H1 (cell line): ENCODE results near the gene NUPR1. TPM values are rescaled to one million over a fixed set of nuclear protein-coding genes. Genes with fewer than 3 reads are reported as not detected.

Experiments
- CTCF ChIA-PET: fragments of 300-600 bp; sonication (Branson Sonifier 250); formaldehyde crosslinking; loops from one replicate; lab custom pipeline; 2021; ENCODE audit not compliant: partially characterized antibody; lab: Charles Lee
- POLR2A ChIA-PET: fragments of 300-600 bp; sonication (Branson Sonifier 250); formaldehyde crosslinking; loops from one replicate; lab custom pipeline; 2021; ENCODE audit warnings: inconsistent platforms; ENCODE audit not compliant: partially characterized antibody; lab: Charles Lee
- DNase-seq, 2 experiments: peaks; one replicate each; pipeline versions ENCODE4 v3.0.0 to v3.0.0-alpha.2; 2010 to 2022; ENCODE audit warnings: low spot score in 2 of 2, low read depth in 1 of 2, mixed read lengths in 1 of 2
- FAIRE-seq: peaks from 2 replicates; lab custom pipeline; 2011; peaks lifted over from hg19 to GRCh38; lab: Jason Lieb, UNC
- H2AFZ ChIP-seq: 2 replicates; pipeline ENCODE4 v1.8.1; 2012; ENCODE audit warnings: low read length, inconsistent platforms
- H2AK5ac ChIP-seq: 2 replicates; pipeline ENCODE4 v1.6.1; 2013; ENCODE audit warnings: low read depth, low read length
- H2BK120ac ChIP-seq: replicated peaks from 2 replicates; pipeline ENCODE3; 2013; ENCODE audit warnings: low read depth, low read length, inconsistent platforms
- H2BK12ac ChIP-seq: 2 replicates; pipeline ENCODE4 v1.6.1; 2013; ENCODE audit warnings: low read depth, low read length
- H2BK15ac ChIP-seq: 2 replicates; pipeline ENCODE4 v1.6.1; 2013; ENCODE audit warnings: low read length
- H2BK20ac ChIP-seq: 2 replicates; pipeline ENCODE4 v1.6.1; 2013; ENCODE audit warnings: low read length
- H2BK5ac ChIP-seq: 2 replicates; pipeline ENCODE4 v1.6.1; 2013; ENCODE audit warnings: low read depth, low read length
- H3K14ac ChIP-seq: 2 replicates; pipeline ENCODE4 v1.6.1; 2013; ENCODE audit warnings: inconsistent platforms; ENCODE audit not compliant: insufficient read length
- H3K18ac ChIP-seq: 2 replicates; pipeline ENCODE4 v1.6.1; 2013; ENCODE audit warnings: low read length; ENCODE audit errors: extremely low read depth
- H3K23ac ChIP-seq: 2 replicates; pipeline ENCODE4 v1.6.1; 2013; ENCODE audit warnings: inconsistent platforms; ENCODE audit not compliant: insufficient read length
- H3K23me2 ChIP-seq: 2 replicates; pipeline ENCODE4 v1.6.1; 2013; ENCODE audit warnings: low read depth, low read length
- H3K27ac ChIP-seq: 2 replicates; pipeline ENCODE4 v1.6.1; 2011; ENCODE audit warnings: low read depth, low read length, inconsistent platforms
- H3K27me3 ChIP-seq, 4 experiments: replicated peaks in 1 of 4; 1 replicate in 1 of 4; 2 replicates in 3 of 4; pipeline versions ENCODE4 v1.6.1 to v1.8.1; 2011 to 2013; ENCODE audit warnings: low read length in 3 of 4, mild to moderate bottlenecking in 3 of 4, inconsistent platforms in 2 of 4, mixed read lengths in 2 of 4, moderate library complexity in 1 of 4; ENCODE audit not compliant: control insufficient read depth in 3 of 4, insufficient read depth in 3 of 4; ENCODE audit errors: extremely low read depth in 1 of 4
- H3K36me3 ChIP-seq, 4 experiments: 2 replicates each; pipeline versions ENCODE4 v1.6.1 to v1.8.1; 2011 to 2013; ENCODE audit warnings: mild to moderate bottlenecking in 4 of 4, low read length in 3 of 4, moderate library complexity in 2 of 4, control low read depth in 1 of 4, inconsistent platforms in 1 of 4; ENCODE audit not compliant: insufficient read depth in 4 of 4, control insufficient read depth in 2 of 4
- H3K4ac ChIP-seq: replicated peaks from 2 replicates; pipeline ENCODE3; 2013; ENCODE audit warnings: low read length, low read depth, mixed read lengths, inconsistent platforms; ENCODE audit not compliant: insufficient read length
- H3K4me1 ChIP-seq, 4 experiments: replicated peaks in 1 of 4; 1 replicate in 1 of 4; 2 replicates in 3 of 4; pipeline versions ENCODE4 v1.6.1 to v1.8.1; 2011 to 2013; ENCODE audit warnings: low read length in 3 of 4, inconsistent platforms in 2 of 4, mixed read lengths in 1 of 4; ENCODE audit not compliant: insufficient read depth in 4 of 4, control insufficient read depth in 3 of 4
- H3K4me2 ChIP-seq, 2 experiments: 2 replicates each; pipeline versions ENCODE4 v1.6.1 to v1.8.1; 2011 to 2013; ENCODE audit warnings: low read depth in 2 of 2, low read length in 2 of 2, control low read depth in 1 of 2, inconsistent platforms in 1 of 2, mild to moderate bottlenecking in 1 of 2; ENCODE audit not compliant: insufficient read depth in 1 of 2
- H3K4me3 ChIP-seq, 4 experiments: fragments of 200-600, 300-600 bp in 1 of 4; sonication (generic), shearing (Covaris generic), sonication (Bioruptor Twin) in 1 of 4; 2 replicates each; pipeline versions ENCODE4 v1.5.1 to v1.8.1; 2011 to 2016; ENCODE audit warnings: low read length in 4 of 4, low read depth in 3 of 4, control low read depth in 2 of 4, inconsistent platforms in 2 of 4, mild to moderate bottlenecking in 2 of 4, mixed read lengths in 1 of 4, moderate library complexity in 1 of 4; ENCODE audit not compliant: insufficient read depth in 2 of 4; ENCODE audit errors: extremely low read depth in 1 of 4
- H3K56ac ChIP-seq: replicated peaks from 2 replicates; pipeline ENCODE3; 2013; ENCODE audit warnings: low read depth, mild to moderate bottlenecking, mixed read lengths, low read length, inconsistent platforms; ENCODE audit not compliant: insufficient read length
- H3K79me1 ChIP-seq: 2 replicates; pipeline ENCODE4 v1.6.1; 2013; ENCODE audit warnings: low read depth, low read length, control low read depth
- H3K79me2 ChIP-seq, 2 experiments: 2 replicates each; pipeline versions ENCODE4 v1.6.1 to v1.8.1; 2012 to 2013; ENCODE audit warnings: low read length in 2 of 2, mild to moderate bottlenecking in 2 of 2, inconsistent platforms in 1 of 2; ENCODE audit not compliant: insufficient read depth in 2 of 2, control insufficient read depth in 1 of 2
- H3K9ac ChIP-seq, 4 experiments: replicated peaks in 1 of 4; 1 replicate in 1 of 4; 2 replicates in 3 of 4; pipeline versions ENCODE4 v1.6.1 to v1.8.1; 2011 to 2013; ENCODE audit warnings: low read depth in 3 of 4, low read length in 3 of 4, control low read depth in 2 of 4, mild to moderate bottlenecking in 2 of 4, moderate library complexity in 2 of 4, inconsistent platforms in 1 of 4; ENCODE audit errors: extremely low read depth in 1 of 4
- H3K9me3 ChIP-seq, 2 experiments: 2 replicates each; pipeline versions ENCODE4 v1.6.1 to v1.8.1; 2012 to 2013; ENCODE audit warnings: mild to moderate bottlenecking in 2 of 2, moderate library complexity in 2 of 2, control low read depth in 1 of 2, inconsistent platforms in 1 of 2, low read depth in 1 of 2, low read length in 1 of 2, mixed read lengths in 1 of 2; ENCODE audit not compliant: insufficient read depth in 2 of 2
- H4K20me1 ChIP-seq, 2 experiments: replicated peaks in 1 of 2; 2 replicates each; pipeline versions ENCODE3 to v1.8.1; 2011 to 2013; ENCODE audit warnings: inconsistent platforms in 2 of 2, low read length in 2 of 2, mild to moderate bottlenecking in 1 of 2; ENCODE audit not compliant: insufficient read depth in 2 of 2, control insufficient read depth in 1 of 2
- H4K5ac ChIP-seq: 2 replicates; pipeline ENCODE4 v1.6.1; 2013; ENCODE audit warnings: low read length, low read depth, mixed read lengths, inconsistent platforms; ENCODE audit not compliant: insufficient read length
- H4K8ac ChIP-seq: 2 replicates; pipeline ENCODE4 v1.8.0; 2013; ENCODE audit warnings: mild to moderate bottlenecking, moderate library complexity, low read length, inconsistent platforms; ENCODE audit not compliant: insufficient read depth; ENCODE audit errors: extremely low read depth
- H4K91ac ChIP-seq: replicated peaks from 2 replicates; pipeline ENCODE3; 2013; ENCODE audit warnings: low read length, mixed read lengths, inconsistent platforms; ENCODE audit not compliant: insufficient read length
- CEBPB ChIP-seq: IDR thresholded peaks from 2 replicates; pipeline ENCODE4 v1.6.1; 2012; ENCODE audit warnings: low read depth, low read length
- CREB1 ChIP-seq: IDR thresholded peaks from 2 replicates; pipeline ENCODE4 v1.6.1; 2012; ENCODE audit warnings: inconsistent platforms
- CTBP2 ChIP-seq: IDR thresholded peaks from 2 replicates; pipeline ENCODE4 v1.7.0; 2011; ENCODE audit warnings: borderline replicate concordance, mild to moderate bottlenecking, moderate library complexity, mixed read lengths, low read length; ENCODE audit not compliant: insufficient read depth, insufficient read length
- EP300 ChIP-seq, 2 experiments: IDR thresholded peaks; 1 replicate in 1 of 2; 2 replicates in 1 of 2; pipeline ENCODE4 v1.6.1; 2011 to 2012; ENCODE audit warnings: low read depth in 2 of 2, low read length in 2 of 2, mild to moderate bottlenecking in 2 of 2, borderline replicate concordance in 1 of 2, inconsistent platforms in 1 of 2, moderate library complexity in 1 of 2
- EZH2 ChIP-seq: fragments of 200-600 bp; sonication (generic); IDR thresholded peaks from 2 replicates; pipeline ENCODE4 v1.7.1; 2012; ENCODE audit warnings: low read depth, mild to moderate bottlenecking, moderate library complexity, low read length, inconsistent platforms; ENCODE audit not compliant: severe bottlenecking
- KDM4A ChIP-seq: IDR thresholded peaks from one replicate; pipeline ENCODE4 v1.7.1; 2012; ENCODE audit warnings: low read depth, mild to moderate bottlenecking, moderate library complexity, low read length, inconsistent platforms; ENCODE audit not compliant: severe bottlenecking
- USF2 ChIP-seq: IDR thresholded peaks from 2 replicates; pipeline ENCODE4 v1.6.1; 2011; ENCODE audit warnings: low read length, improper control_type of control experiment
- WGBS, 2 experiments: shearing (Covaris generic) in 1 of 2; methylation state at CpG; one replicate each; pipeline versions ENCODE4 v1.1.6 to v1.1.7; 2013 to 2015; ENCODE audit warnings: low lambda C conversion rate in 2 of 2, mixed read lengths in 2 of 2, inconsistent platforms in 1 of 2, low coverage in 1 of 2, missing lambda C conversion rate in 1 of 2; ENCODE audit not compliant: insufficient replicate concordance in 2 of 2, insufficient coverage in 1 of 2, insufficient read length in 1 of 2; ENCODE audit errors: extremely low coverage in 1 of 2, missing lambda C conversion rate in 1 of 2; 5-methylcytosine and 5-hydroxymethylcytosine counted together
- polyA plus RNA-seq, 7 experiments: library from polyadenylated mRNA; depleted of rRNA in 3 of 7; stranded (reverse) in 5 of 7; unstranded in 2 of 7; fragments of >200 nt in 5 of 7; fragments of 200-250 nt in 2 of 7; gene quantifications; 1 replicate in 5 of 7; 2 replicates in 1 of 7; 4 replicates in 1 of 7; pipeline versions ENCODE4 v1.2.1 to v1.2.3, GENCODE V29; 2011 to 2013; ENCODE audit warnings: missing spikeins in 2 of 7, mixed read lengths in 2 of 7
- total RNA-seq: library from RNA; stranded (reverse); fragmentation: NEBNext Ultra II Directional; extraction: Animal tissue kit (Norgen Biotek cat#: 25700); gene quantifications from 2 replicates; pipeline ENCODE4 v1.2.1, GENCODE V29; 2021

NUPR1 gene
- total and polyA plus RNA-seq, 2 of the 8 experiments (the other 6 are each of a cell fraction or from before 2014, with no cell fraction given): 0.17 to 0.20 TPM

- peak within 1 kb of the TSS; percentile 96 for H2BK5ac ChIP-seq
- H3K56ac ChIP-seq: peak within 1 kb of the TSS; percentile 99
- H2BK15ac ChIP-seq: no peak within 1 kb of the TSS
- no peaks in the 10 kb centered on the region for H3K9me3 ChIP-seq
- peak within 1 kb of the TSS; percentile 88; the same call in 1 of the 2 replicates for H2BK12ac ChIP-seq
- no peaks in the 10 kb centered on the region; a peak in 2 of 8 replicates for H3K36me3 ChIP-seq
- peak within 1 kb of the TSS; percentile 83 to 96 (median 92) for H3K4me3 ChIP-seq
- peak within 1 kb of the TSS; percentile 35 for H2BK120ac ChIP-seq
- DNase-seq: peak; percentile 77 to 88
- no peak within 1 kb of the TSS for H3K4ac ChIP-seq
- H3K79me1 ChIP-seq: no peaks in the 10 kb centered on the region
- FAIRE-seq: peak; percentile 84
- WGBS, 2 experiments: 1% methylated on average over 21 of the region's 21 CpGs; no CpG with 5 or more reads in 1 of the 2 experiments
- H2BK20ac ChIP-seq: no peak within 1 kb of the TSS
- peak within 1 kb of the TSS; percentile 82 to 96 (median 93) for H3K9ac ChIP-seq
- no peaks in the 10 kb centered on the region for H3K4me1 ChIP-seq
- H3K23me2 ChIP-seq: no peaks in the 10 kb centered on the region; the same call in 1 of the 2 replicates
- H3K14ac ChIP-seq: no peak within 1 kb of the TSS
- ChIA-PET CTCF (interaction anchor here (0.6 to 0.7 kb wide), 3 partner anchors 39 to 248 kb away, joined by 3 read pairs; no protein-coding TSS in a partner anchor), POLR2A (interaction anchor here (0.6 to 2.0 kb wide), 4 partner anchors 11 to 1287 kb away, joined by 4 to 10 read pairs (median 6); partner anchors contain the start of gene SGF29)
- peaks cover 0 to 2% (median 0%) of the 10 kb centered on the region in 4 experiments; a peak in 1 of 7 replicates for H3K27me3 ChIP-seq
- H4K8ac ChIP-seq: peak within 1 kb of the TSS; percentile 99
- H4K20me1 ChIP-seq: no peaks in the 10 kb centered on the region
- peak within 1 kb of the TSS; percentile 98 for H3K27ac ChIP-seq
- peak within 1 kb of the TSS; percentile 96 for H3K18ac ChIP-seq
- peak within 1 kb of the TSS; percentile 31 for H4K91ac ChIP-seq
- no peaks in the 10 kb centered on the region for H3K79me2 ChIP-seq
- peak within 1 kb of the TSS; percentile 99 for H2AFZ ChIP-seq
- H4K5ac ChIP-seq: peak within 1 kb of the TSS; percentile 79
- no peak within 1 kb of the TSS for H2AK5ac ChIP-seq
- H3K4me2 ChIP-seq: peak within 1 kb of the TSS; percentile 71 to 73
- H3K23ac ChIP-seq: no peak within 1 kb of the TSS
- TF ChIP-seq EZH2: no peak
- TF ChIP-seq CEBPB: no peak
- no peak for TF ChIP-seq CTBP2
- peak; percentile 26 for TF ChIP-seq CREB1
- no peak for TF ChIP-seq KDM4A
- TF ChIP-seq EP300 (IDR thresholded peaks at IDR 0.05; ENCODE audit: borderline replicate concordance in 1 of 2, low read depth in 2 of 2, low read length in 2 of 2): no peak
- peak; percentile 100 for TF ChIP-seq USF2
These were observed 46.8 kb downstream of the NUPR1 start, which contains the start of gene CLN3 for GRCh38 chr16:28491970-28492474. Gene CLN3, minus strand, starts transcription at chr16:28492074. Its CDS starts 315 bp downstream, at chr16:28491759.
